Epithelial cell of proximal tubule (primary cell): ENCODE data around the gene SPECC1L. TPM values are rescaled to one million over a fixed set of nuclear protein-coding genes. Genes with fewer than 3 reads are reported as not detected.

Experiments used
- DNase-seq: peaks from one replicate; pipeline ENCODE4 v3.0.0-alpha.2; 2011; ENCODE audit warnings: low read depth
- H3K4me3 ChIP-seq: 2 replicates; pipeline ENCODE4 v1.5.1; 2011; ENCODE audit warnings: low read depth, mild to moderate bottlenecking, low read length
- total RNA-seq: library from RNA; depleted of rRNA; stranded (reverse); fragments of >200 nt; gene quantifications from 2 replicates; pipeline ENCODE4 v1.2.3, GENCODE V29; 2015
- TF ChIP-seq, protein P1 (sequence below): conservative IDR thresholded peaks from 2 replicates; pipeline ENCODE4 v1.5.1; 2012; ENCODE audit warnings: low read depth, mild to moderate bottlenecking, low read length

Gene SPECC1L
- total RNA-seq, 1 donor from 2014 or later, result 22.7 TPM

GRCh38 chr22:24330636-24331035 lies 60.0 kb downstream of the SPECC1L start:
- TF ChIP-seq, protein P1, sequence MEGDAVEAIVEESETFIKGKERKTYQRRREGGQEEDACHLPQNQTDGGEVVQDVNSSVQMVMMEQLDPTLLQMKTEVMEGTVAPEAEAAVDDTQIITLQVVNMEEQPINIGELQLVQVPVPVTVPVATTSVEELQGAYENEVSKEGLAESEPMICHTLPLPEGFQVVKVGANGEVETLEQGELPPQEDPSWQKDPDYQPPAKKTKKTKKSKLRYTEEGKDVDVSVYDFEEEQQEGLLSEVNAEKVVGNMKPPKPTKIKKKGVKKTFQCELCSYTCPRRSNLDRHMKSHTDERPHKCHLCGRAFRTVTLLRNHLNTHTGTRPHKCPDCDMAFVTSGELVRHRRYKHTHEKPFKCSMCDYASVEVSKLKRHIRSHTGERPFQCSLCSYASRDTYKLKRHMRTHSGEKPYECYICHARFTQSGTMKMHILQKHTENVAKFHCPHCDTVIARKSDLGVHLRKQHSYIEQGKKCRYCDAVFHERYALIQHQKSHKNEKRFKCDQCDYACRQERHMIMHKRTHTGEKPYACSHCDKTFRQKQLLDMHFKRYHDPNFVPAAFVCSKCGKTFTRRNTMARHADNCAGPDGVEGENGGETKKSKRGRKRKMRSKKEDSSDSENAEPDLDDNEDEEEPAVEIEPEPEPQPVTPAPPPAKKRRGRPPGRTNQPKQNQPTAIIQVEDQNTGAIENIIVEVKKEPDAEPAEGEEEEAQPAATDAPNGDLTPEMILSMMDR, result no peak
- H3K4me3 ChIP-seq, result no peak overlapping the region
- DNase-seq, result no peak

DNA sequence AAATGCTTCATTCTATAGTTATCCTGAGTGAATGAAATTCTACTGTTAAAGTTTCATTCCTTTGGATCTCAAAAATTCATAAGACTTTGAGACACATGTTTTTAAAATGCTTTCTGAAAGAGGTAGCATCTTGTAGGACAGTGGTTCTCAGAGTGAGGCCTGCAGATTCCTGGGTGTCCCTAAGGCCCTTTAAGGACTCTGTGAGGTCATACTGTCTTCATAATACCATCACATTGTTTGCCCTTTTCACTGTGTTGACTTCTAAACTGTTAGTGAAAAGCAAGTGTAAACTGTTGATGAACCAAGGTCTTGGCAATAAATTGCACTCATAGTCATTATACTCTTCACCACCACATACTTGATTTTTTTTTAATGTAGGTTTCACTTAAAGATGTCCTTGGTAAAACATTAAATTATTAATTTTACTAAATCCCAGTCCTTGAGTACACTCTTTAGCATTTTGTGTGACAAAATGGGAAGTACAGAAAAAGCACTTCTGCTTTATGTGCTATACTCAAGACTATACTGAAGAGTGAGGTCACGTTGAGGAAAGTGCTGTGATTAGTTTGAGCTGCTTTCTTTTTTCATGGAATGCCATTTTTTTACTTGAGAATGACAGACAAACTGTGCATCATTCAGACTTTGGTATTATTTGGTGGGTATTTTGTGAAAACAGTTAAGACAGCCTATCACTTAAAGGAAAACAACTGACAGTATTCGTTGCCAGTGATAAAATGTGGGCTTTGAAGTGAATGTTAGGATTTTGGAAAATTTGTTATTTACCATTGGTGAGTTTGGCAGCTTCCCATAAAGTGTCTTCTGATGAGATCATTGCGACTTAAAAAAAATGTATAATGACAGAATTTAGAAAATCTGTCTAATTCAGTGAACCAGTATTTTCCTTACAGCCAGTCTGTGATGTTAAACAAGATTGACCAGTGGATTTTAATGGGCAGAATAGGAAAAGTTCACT lies 61.1 kb downstream of the SPECC1L start:
- H3K4me3 ChIP-seq, result no peak overlapping the region
- TF ChIP-seq, protein P1, result no peak
- DNase-seq, result no peak

DNA sequence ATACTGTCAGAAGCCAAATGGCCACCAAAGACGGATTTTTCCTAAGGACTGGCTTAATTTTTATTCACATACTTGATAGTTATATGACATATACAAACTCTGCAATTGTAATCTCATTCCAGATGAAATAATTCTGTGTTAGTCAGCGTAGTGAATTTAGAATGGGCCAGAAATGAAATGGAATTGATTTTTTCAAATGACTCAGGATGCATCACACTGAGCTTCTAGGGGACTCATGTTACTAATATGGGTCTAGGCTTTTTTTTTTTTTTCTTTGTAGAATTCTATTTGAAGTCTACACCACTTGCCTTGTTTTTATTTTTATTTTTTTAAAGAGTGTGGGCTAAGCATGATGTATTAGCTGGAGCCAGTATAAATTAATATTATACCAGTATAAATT lies 62.7 kb downstream of the SPECC1L start:
- TF ChIP-seq, protein P1, result no peak
- H3K4me3 ChIP-seq, result no peak overlapping the region
- no peak for DNase-seq

GRCh38 chr22:24335496-24335895 lies 64.9 kb downstream of the SPECC1L start:
- TF ChIP-seq, protein P1, result no peak
- H3K4me3 ChIP-seq, result no peak overlapping the region
- no peak for DNase-seq

DNA sequence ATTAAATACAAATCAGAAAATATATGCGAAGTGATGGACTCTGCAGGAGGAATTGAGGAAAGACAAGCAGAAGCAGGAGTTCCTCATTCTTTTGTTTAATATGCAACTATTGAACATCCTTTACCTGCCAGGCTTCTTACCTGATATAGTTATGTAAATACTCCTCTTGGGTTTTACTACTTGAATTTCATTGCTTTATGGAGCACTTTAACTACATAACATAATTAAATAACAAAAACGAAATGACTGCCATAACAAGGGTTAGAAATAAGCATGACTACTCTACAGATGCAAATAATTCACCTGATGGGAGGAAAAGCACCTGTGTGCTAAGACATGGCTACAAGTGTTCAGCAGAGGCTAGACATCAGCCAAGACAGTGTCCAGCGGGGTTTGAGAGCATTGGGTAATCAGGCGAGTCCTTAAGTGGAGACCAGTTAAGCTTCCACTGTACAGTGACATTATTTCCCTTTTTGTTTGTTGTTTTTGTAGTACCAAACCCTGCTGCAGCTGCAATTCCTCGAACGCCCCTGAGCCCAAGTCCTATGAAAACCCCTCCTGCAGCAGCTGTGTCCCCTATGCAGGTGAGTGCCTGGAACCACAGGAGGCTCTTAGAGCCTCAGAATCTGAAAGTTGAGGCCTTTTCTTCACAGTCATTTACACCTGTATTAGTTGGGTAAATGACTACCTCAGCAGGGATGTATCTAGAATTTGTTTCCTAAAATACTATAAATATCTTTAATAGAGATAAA lies 67.4 kb downstream of the SPECC1L start:
- H3K4me3 ChIP-seq, result no peak overlapping the region
- no peak for DNase-seq
- TF ChIP-seq, protein P1, result no peak

DNA sequence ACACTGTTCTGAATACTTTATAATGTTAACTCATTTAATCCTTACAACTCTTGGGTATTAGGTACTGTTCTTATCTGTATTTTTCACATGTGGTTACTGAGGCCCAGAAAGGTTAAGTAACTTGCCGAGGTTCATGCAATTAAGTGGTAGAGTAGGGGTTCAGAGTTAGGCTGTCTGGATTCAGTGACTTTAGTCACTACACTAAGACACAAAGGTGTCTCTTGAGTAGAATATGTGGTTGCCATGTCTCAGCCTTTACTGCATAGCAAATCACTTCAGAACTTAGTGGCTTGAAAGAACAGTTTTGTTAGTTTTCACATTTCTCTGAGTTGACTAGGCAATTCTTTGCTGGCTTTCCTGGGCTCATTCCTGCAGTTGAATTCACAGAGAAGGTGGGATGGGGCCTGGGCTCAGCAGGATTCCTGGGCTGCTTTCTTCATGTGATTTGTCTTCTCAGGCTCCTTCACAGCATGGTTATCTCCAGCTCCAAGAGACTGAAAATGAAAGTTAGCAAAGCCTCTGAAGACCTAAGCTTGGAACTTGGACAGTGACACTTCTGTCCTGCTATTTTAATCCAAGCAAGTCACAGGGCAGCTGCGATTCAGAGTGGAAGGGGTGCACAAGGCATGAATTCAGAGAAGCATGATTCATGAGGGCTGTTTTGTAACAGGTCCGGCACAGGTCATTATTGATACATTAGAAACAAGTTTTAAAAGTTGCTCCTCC lies 68.3 kb downstream of the SPECC1L start:
- DNase-seq, result no peak
- no peak overlapping the region for H3K4me3 ChIP-seq
- TF ChIP-seq, protein P1, result no peak
